K562 (cell line): ENCODE measurements around the gene JADE2. TPM values are rescaled to one million over a fixed set of nuclear protein-coding genes. Genes with fewer than 3 reads are reported as not detected.

Experiments
- ATAC-seq: fragments of 200-7000 bp; cut with Tn5 transposase; 3 replicates; pipeline ENCODE4 v1.9.1; 2020; ENCODE audit warnings: moderate library complexity
- BruUV-seq: library from RNA; stranded (reverse); fragments of 400-500 nt; replicated peaks from 2 replicates; lab custom pipeline; 2021; lab: Mats Ljungman, UMichigan
- CTCF ChIA-PET: fragments of 300-600 bp; formaldehyde crosslinking; extraction: SDS; loops from one replicate; lab custom pipeline; 2021; ENCODE audit warnings: low intra/inter-chr PET ratio; lab: Yijun Ruan, JAX
- POLR2A ChIA-PET: fragments of 300-600, 350-650 bp; sonication (Branson Sonifier 250); formaldehyde crosslinking; extraction: SDS; loops from one replicate; lab custom pipeline; 2021; ENCODE audit warnings: antibody characterized with exemption, inconsistent platforms; lab: Yijun Ruan, JAX
- DNase-seq, 4 experiments: peaks; one replicate each; pipeline versions ENCODE4 v3.0.0 to v3.0.0-alpha.2; 2011 to 2018; ENCODE audit warnings: low spot score in 3 of 4, mixed read lengths in 3 of 4; ENCODE audit errors: extremely low read depth in 1 of 4
- FAIRE-seq: peaks from 2 replicates; lab custom pipeline; 2011; peaks lifted over from hg19 to GRCh38; lab: Jason Lieb, UNC
- H2AFZ ChIP-seq: 2 replicates; pipeline ENCODE4 v1.6.0; 2011; ENCODE audit warnings: low read depth, low read length, control low read depth, inconsistent platforms
- H3K27ac ChIP-seq: fragments of 200-600 bp; 3 replicates; pipeline ENCODE4 v1.8.0; 2011; ENCODE audit warnings: low read depth, mild to moderate bottlenecking, control low read depth, inconsistent platforms, low read length, moderate library complexity, mixed read lengths; ENCODE audit errors: extremely low read depth
- H3K27me3 ChIP-seq, 2 experiments: fragments of 300-600 bp in 1 of 2; 2 replicates in 1 of 2; 3 replicates in 1 of 2; pipeline versions ENCODE4 v1.6.0 to v1.8.0; 2011; ENCODE audit warnings: inconsistent platforms in 2 of 2, low read length in 2 of 2, mild to moderate bottlenecking in 1 of 2, mixed read lengths in 1 of 2, moderate library complexity in 1 of 2; ENCODE audit not compliant: control insufficient read depth in 2 of 2, insufficient read depth in 2 of 2
- H3K36me3 ChIP-seq: fragments of 300-600 bp; 3 replicates; pipeline ENCODE4 v1.8.0; 2011; ENCODE audit warnings: mild to moderate bottlenecking, low read length, inconsistent platforms; ENCODE audit not compliant: control insufficient read depth, insufficient read depth
- H3K4me1 ChIP-seq, 2 experiments: fragments of 200-600 bp in 1 of 2; replicated peaks in 1 of 2; 2 replicates in 1 of 2; 3 replicates in 1 of 2; pipeline versions ENCODE4 v1.5.1 to v1.8.0; 2011; ENCODE audit warnings: inconsistent platforms in 2 of 2, low read length in 2 of 2, mild to moderate bottlenecking in 1 of 2, mixed read lengths in 1 of 2, moderate library complexity in 1 of 2; ENCODE audit not compliant: control insufficient read depth in 2 of 2, insufficient read depth in 2 of 2
- H3K4me2 ChIP-seq: 2 replicates; pipeline ENCODE4 v1.6.1; 2011; ENCODE audit warnings: low read length, control low read depth, inconsistent platforms, mixed read lengths; ENCODE audit not compliant: insufficient read depth
- H3K4me3 ChIP-seq: fragments of 200-600 bp; sonication (generic), shearing (Covaris generic); 2 replicates; pipeline ENCODE4 v1.5.1; 2016; ENCODE audit warnings: control low read depth, inconsistent platforms
- H3K79me2 ChIP-seq: fragments of 200-600 bp; 3 replicates; pipeline ENCODE4 v1.8.0; 2011; ENCODE audit warnings: low read length, inconsistent platforms; ENCODE audit not compliant: control insufficient read depth, insufficient read depth
- H3K9ac ChIP-seq, 2 experiments: 2 replicates each; pipeline versions ENCODE4 v1.6.0 to v1.6.1; 2011; ENCODE audit warnings: low read depth in 2 of 2, low read length in 2 of 2, control low read depth in 1 of 2, inconsistent platforms in 1 of 2, mild to moderate bottlenecking in 1 of 2, mixed read lengths in 1 of 2; ENCODE audit not compliant: insufficient read depth in 1 of 2
- H3K9me1 ChIP-seq: one replicate; pipeline ENCODE4 v1.6.0; 2011; ENCODE audit warnings: inconsistent platforms, mild to moderate bottlenecking, low read length, moderate library complexity; ENCODE audit not compliant: control insufficient read depth, insufficient read depth
- H3K9me3 ChIP-seq: replicated peaks from 2 replicates; pipeline ENCODE4 v1.5.1; 2011; ENCODE audit warnings: low read depth, low read length, inconsistent platforms; ENCODE audit not compliant: control insufficient read depth, insufficient read depth
- H4K20me1 ChIP-seq: replicated peaks from 2 replicates; pipeline ENCODE4 v1.6.1; 2011; ENCODE audit warnings: low read length, inconsistent platforms, mixed read lengths; ENCODE audit not compliant: control insufficient read depth, insufficient read depth
- CBFA2T2 ChIP-seq: fragments of 450-650 bp; conservative IDR thresholded peaks from 2 replicates; pipeline ENCODE4 v1.6.1; 2017; ENCODE audit warnings: mild to moderate bottlenecking
- CBFA2T3 ChIP-seq: fragments of 450-650 bp; IDR thresholded peaks from 2 replicates; pipeline ENCODE4 v1.6.1; 2017
- CHCHD3 ChIP-seq: fragments of 250-450 bp; sonication (Bioruptor Pico); IDR thresholded peaks from 2 replicates; pipeline ENCODE4 v2.1.2; 2022; ENCODE audit warnings: mild to moderate bottlenecking
- ELF1 ChIP-seq: fragments of 200-800 bp; sonication (Bioruptor generic); IDR thresholded peaks from 2 replicates; pipeline ENCODE4 v1.6.1; 2016; ENCODE audit warnings: missing genetic modification characterization, missing compliant biosample characterization
- RFX5 ChIP-seq: IDR thresholded peaks from 2 replicates; pipeline ENCODE4 v1.6.1; 2011; ENCODE audit warnings: low read depth, mild to moderate bottlenecking, improper control_type of control experiment, low read length
- TAL1 ChIP-seq: fragments of 450-650 bp; IDR thresholded peaks from 2 replicates; pipeline ENCODE4 v1.6.1; 2016; ENCODE audit warnings: mild to moderate bottlenecking
- TCF3 ChIP-seq: sonication (generic); formaldehyde crosslinking; IDR thresholded peaks from 2 replicates; pipeline ENCODE4 v1.4.0; 2020; ENCODE audit warnings: mild to moderate bottlenecking, missing genetic modification reagents
- TEAD4 ChIP-seq, 2 experiments: sonication (generic) in 1 of 2; formaldehyde crosslinking in 1 of 2; IDR thresholded peaks; 2 replicates each; pipeline versions ENCODE4 v1.6.1 to v1.8.0; 2012 to 2022; ENCODE audit warnings: borderline replicate concordance in 1 of 2, inconsistent platforms in 1 of 2, low read length in 1 of 2, mild to moderate bottlenecking in 1 of 2, missing genetic modification reagents in 1 of 2
- ZNF431 ChIP-seq: sonication (generic); formaldehyde crosslinking; IDR thresholded peaks from 2 replicates; pipeline ENCODE4 v1.8.0; 2022; ENCODE audit warnings: mild to moderate bottlenecking, missing genetic modification reagents
- WGBS: fragments of 100-300 bp; shearing (Covaris generic); methylation state at CpG from one replicate; pipeline ENCODE4 v1.1.6; 2016; ENCODE audit warnings: low coverage, mixed read lengths; ENCODE audit not compliant: insufficient coverage; ENCODE audit errors: missing lambda C conversion rate; 5-methylcytosine and 5-hydroxymethylcytosine counted together
- in situ Hi-C: fragments of 300-500 bp; cut with MboI; formaldehyde crosslinking; loops from 4 replicates; pipeline ENCODE4 v1.15.0; 2018; ENCODE audit warnings: inconsistent platforms, mixed read lengths
- intact Hi-C: fragments of 100-400 bp; cut with micrococcal nuclease; formaldehyde crosslinking; loops from 2 replicates; pipeline ENCODE4 v1.14.2; 2022
- polyA plus RNA-seq, 8 experiments: library from polyadenylated mRNA; depleted of rRNA in 4 of 8; stranded (reverse) in 5 of 8; unstranded in 3 of 8; fragments of >200 nt; fragmentation: Nextera tagmentation in 2 of 8; fragmentation: Illumina TruSeq in 1 of 8; extraction: Ambion mirVana in 2 of 8; extraction: Trizol in 1 of 8; gene quantifications; 2 replicates each; pipeline versions ENCODE4 v1.2.1 to v1.2.3, GENCODE V29; 2011 to 2014; ENCODE audit warnings: inconsistent platforms in 1 of 8, missing spikeins in 1 of 8
- total RNA-seq, 7 experiments: library from RNA; depleted of rRNA in 6 of 7; stranded (reverse); fragments of >200 nt in 6 of 7; fragmentation: Illumina TruSeq in 2 of 7; extraction: Trizol in 2 of 7; gene quantifications; 2 replicates each; pipeline versions ENCODE4 v1.2.1 to v1.2.3, GENCODE V29; 2011 to 2021; ENCODE audit warnings: low replicate concordance in 1 of 7
- TF ChIP-seq, protein P1 (sequence below): fragments of 150-350 bp; IDR thresholded peaks from 2 replicates; pipeline ENCODE4 v1.6.1; 2014; ENCODE audit warnings: low read depth, mild to moderate bottlenecking, low read length, borderline replicate concordance
- TF ChIP-seq, protein P2 (sequence below): sonication (generic); formaldehyde crosslinking; IDR thresholded peaks from 2 replicates; pipeline ENCODE4 v1.8.0; 2022; ENCODE audit warnings: missing genetic modification reagents, mild to moderate bottlenecking, moderate library complexity, borderline replicate concordance

JADE2 gene
- total and polyA plus RNA-seq, 9 of the 15 experiments (the other 6 are each of a cell fraction or from before 2014, with no cell fraction given), result 0.50 to 23.3 (median 9.1) TPM

DNA sequence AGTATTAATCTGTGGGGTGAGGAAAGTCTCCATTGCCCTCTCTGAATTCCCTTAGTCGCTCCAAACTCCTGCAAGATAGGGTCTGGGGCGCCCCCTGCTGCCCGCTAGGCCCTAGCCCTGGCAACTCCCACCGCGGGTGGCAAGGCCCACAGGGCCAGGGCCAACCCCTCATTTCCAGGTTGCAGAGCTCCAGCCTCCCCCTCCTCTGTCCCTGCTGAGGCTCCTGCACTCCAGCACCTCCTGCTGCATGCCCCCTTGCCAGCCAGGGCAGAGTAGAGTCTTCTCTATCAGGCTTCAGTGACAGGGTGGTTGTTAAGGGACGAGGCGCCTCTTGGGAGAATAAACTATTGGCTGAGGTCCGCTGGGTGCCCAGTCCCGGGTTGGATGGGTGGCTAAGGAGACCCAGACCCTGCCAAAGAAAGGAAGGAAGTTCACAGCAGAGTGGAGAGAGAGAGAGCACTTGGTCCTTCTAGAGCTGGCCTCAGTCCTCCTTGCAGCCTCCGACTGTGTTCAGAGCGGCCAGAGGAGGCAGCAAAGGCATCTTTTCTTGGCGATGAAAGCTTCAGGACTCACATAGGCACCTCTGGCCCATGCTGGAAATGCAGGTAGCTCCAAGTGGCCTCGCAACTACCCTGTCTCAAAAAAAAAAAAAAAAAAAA, 61.5 kb downstream of the JADE2 start (continued):
- TF ChIP-seq, protein P1, sequence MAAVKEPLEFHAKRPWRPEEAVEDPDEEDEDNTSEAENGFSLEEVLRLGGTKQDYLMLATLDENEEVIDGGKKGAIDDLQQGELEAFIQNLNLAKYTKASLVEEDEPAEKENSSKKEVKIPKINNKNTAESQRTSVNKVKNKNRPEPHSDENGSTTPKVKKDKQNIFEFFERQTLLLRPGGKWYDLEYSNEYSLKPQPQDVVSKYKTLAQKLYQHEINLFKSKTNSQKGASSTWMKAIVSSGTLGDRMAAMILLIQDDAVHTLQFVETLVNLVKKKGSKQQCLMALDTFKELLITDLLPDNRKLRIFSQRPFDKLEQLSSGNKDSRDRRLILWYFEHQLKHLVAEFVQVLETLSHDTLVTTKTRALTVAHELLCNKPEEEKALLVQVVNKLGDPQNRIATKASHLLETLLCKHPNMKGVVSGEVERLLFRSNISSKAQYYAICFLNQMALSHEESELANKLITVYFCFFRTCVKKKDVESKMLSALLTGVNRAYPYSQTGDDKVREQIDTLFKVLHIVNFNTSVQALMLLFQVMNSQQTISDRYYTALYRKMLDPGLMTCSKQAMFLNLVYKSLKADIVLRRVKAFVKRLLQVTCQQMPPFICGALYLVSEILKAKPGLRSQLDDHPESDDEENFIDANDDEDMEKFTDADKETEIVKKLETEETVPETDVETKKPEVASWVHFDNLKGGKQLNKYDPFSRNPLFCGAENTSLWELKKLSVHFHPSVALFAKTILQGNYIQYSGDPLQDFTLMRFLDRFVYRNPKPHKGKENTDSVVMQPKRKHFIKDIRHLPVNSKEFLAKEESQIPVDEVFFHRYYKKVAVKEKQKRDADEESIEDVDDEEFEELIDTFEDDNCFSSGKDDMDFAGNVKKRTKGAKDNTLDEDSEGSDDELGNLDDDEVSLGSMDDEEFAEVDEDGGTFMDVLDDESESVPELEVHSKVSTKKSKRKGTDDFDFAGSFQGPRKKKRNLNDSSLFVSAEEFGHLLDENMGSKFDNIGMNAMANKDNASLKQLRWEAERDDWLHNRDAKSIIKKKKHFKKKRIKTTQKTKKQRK, result 0 out of 2 replicates have a peak, but pooled peaks have one; percentile 8

DNA sequence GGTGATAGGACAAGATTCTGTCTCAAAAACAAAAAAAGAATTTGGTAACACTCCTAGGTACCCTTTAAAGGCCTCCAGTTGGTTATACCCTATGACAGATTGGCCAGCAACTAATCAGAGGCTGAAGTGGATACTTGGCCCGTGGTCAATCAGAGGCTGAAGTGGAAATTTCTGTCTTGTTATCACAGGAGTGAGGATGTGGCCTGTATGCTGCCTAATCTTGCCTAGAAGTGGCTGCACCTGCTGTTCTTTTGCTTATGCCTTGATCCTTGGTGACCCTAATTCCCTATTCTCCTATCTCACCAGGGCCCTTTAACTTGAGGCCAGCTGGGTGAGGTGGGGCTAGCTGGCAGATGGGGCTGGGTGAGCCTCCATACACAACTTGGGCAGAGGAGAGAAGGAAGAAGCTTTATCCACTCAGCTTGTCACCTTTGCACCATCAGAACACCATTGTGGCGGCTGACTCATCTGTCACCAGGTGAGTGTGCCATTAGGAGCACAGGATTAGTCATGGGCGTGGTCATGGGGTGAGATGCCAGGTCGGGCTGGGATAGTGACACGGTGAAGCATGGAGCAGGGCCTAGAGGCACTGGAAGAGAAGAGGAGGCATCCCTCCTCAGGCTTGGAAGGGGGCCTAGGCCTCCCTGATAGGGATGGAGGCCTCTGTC, 65.7 kb downstream of the JADE2 start:
- FAIRE-seq (no peak), DNase-seq (no peak), ATAC-seq (no peak)
- H3K27me3 ChIP-seq, result no peaks in the 10 kb centered on the region
- CTCF ChIA-PET, result no interaction called here
- H3K9me1 ChIP-seq, result no peaks in the 10 kb centered on the region
- intact Hi-C loops, result loop anchor here (10.0 kb wide), 1 partner anchor 314 kb away; the partner anchor contains the start of gene PCBD2
- BruUV-seq, result no TSS peak
- no peak overlapping the region for H3K4me3 ChIP-seq
- no peaks in the 10 kb centered on the region for H3K79me2 ChIP-seq
- H2AFZ ChIP-seq, result no peak overlapping the region
- POLR2A ChIA-PET, result interaction anchor here (1.2 kb wide), 1 partner anchor 11 kb away, joined by 3 read pairs; no protein-coding TSS in a partner anchor
- H3K4me1 ChIP-seq, result peaks cover 4 to 10% of the 10 kb centered on the region in 2 experiments; a peak in 4 of 5 replicates
- H4K20me1 ChIP-seq, result no peaks in the 10 kb centered on the region
- H3K36me3 ChIP-seq, result no peaks in the 10 kb centered on the region
- no peaks in the 10 kb centered on the region for H3K9me3 ChIP-seq
- no peak overlapping the region for H3K4me2 ChIP-seq
- H3K9ac ChIP-seq, result no peak overlapping the region
- TF ChIP-seq, protein P2, sequence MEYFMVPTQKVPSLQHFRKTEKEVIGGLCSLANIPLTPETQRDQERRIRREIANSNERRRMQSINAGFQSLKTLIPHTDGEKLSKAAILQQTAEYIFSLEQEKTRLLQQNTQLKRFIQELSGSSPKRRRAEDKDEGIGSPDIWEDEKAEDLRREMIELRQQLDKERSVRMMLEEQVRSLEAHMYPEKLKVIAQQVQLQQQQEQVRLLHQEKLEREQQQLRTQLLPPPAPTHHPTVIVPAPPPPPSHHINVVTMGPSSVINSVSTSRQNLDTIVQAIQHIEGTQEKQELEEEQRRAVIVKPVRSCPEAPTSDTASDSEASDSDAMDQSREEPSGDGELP, result peak; percentile 19; the same call in 1 of the 2 replicates
- TF ChIP-seq TCF3 (CRISPR knock-in tag), result peak; percentile 42; the same call in 1 of the 2 replicates
- TF ChIP-seq ZNF431 (CRISPR knock-in tag), result 0 out of 2 replicates have a peak, but pooled peaks have one; percentile 36
- TF ChIP-seq TAL1, result peak; percentile 9; the same call in 1 of the 2 replicates
- 0 out of 2 replicates have a peak, but pooled peaks have one; percentile 11 for TF ChIP-seq TEAD4 (IDR thresholded peaks at IDR 0.05; ENCODE audit: low read length)
- TF ChIP-seq TEAD4 (CRISPR knock-in tag; IDR thresholded peaks at IDR 0.05; ENCODE audit: borderline replicate concordance), result no peak
- TF ChIP-seq RFX5, result peak; percentile 86
- peak; percentile 53 for TF ChIP-seq CBFA2T2
- TF ChIP-seq CHCHD3, result no peak
- TF ChIP-seq CBFA2T3, result peak; percentile 63
- TF ChIP-seq ELF1 (tag), result no peak
- 29% methylated on average over 5 of the region's 5 CpGs for WGBS
- no peak overlapping the region for H3K27ac ChIP-seq
- in situ Hi-C loops, result loop anchor here (25.0 kb wide), 1 partner anchor 554 kb away; no protein-coding TSS in a partner anchor
